OCI-LY3 (cell line): ENCODE measurements around the gene HDAC6.

Source experiments
- EZH2phosphoT487 ChIP-seq: fragments of 200-600 bp; shearing (Covaris generic); IDR thresholded peaks from 2 replicates; pipeline ENCODE4 v1.6.1; 2018; ENCODE audit warnings: antibody characterized with exemption, mixed run types, low read depth
- TF ChIP-seq, protein P1 (sequence below): fragments of 200-600, 300-600 bp; sonication (generic); IDR thresholded peaks from 2 replicates; pipeline ENCODE4 v1.5.1; 2014; ENCODE audit warnings: antibody characterized with exemption, low read length, low read depth

DNA sequence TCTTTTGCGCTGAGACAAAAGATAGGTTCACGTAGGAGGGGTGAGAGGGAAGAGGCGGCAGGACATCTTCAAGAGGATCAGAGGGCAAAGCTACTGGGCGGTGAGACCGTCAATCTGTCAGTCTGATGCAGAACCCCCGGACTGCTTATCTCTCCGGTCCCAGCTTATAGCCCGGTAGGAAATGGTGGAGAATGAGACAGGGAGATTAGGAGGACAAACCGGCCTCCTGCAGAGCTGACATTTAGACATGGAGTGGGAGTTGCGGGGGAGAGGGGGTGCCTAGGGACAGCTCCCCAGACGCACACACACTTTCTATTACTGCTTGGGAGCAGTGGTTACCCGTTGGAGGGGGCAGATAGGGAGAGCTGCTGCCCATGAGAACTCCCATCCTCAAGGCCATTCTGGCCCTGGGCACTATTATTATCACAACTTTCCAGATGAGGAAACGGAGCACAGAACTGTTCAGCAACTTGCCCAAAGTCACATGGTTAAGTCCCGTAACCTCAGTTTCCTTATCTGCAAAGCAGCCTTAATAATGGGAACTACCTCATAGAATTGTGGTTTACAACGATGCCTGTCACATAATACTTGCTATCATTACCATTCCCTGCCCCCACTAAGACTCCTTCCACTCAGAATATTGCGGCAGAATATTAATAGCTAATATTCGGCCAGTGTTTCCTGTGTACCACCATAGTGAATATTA, 1.1 kb upstream of the HDAC6 start:
- TF ChIP-seq, protein P1, sequence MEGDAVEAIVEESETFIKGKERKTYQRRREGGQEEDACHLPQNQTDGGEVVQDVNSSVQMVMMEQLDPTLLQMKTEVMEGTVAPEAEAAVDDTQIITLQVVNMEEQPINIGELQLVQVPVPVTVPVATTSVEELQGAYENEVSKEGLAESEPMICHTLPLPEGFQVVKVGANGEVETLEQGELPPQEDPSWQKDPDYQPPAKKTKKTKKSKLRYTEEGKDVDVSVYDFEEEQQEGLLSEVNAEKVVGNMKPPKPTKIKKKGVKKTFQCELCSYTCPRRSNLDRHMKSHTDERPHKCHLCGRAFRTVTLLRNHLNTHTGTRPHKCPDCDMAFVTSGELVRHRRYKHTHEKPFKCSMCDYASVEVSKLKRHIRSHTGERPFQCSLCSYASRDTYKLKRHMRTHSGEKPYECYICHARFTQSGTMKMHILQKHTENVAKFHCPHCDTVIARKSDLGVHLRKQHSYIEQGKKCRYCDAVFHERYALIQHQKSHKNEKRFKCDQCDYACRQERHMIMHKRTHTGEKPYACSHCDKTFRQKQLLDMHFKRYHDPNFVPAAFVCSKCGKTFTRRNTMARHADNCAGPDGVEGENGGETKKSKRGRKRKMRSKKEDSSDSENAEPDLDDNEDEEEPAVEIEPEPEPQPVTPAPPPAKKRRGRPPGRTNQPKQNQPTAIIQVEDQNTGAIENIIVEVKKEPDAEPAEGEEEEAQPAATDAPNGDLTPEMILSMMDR, result no peak
- no peak for TF ChIP-seq EZH2phosphoT487
